WERI-Rb-1 (cell line): Measurements from ENCODE around the gene PRR19.

ENCODE experiments used
- DNase-seq: peaks from one replicate; pipeline ENCODE4 v3.0.0-alpha.2; 2020
- H3K27ac ChIP-seq: fragments of 250-450 bp; sonication (Bioruptor Pico); 2 replicates; pipeline ENCODE4 v1.5.1; 2020; ENCODE audit warnings: mild to moderate bottlenecking, moderate library complexity
- H3K27me3 ChIP-seq: fragments of 250-450 bp; sonication (Bioruptor Pico); 2 replicates; pipeline ENCODE4 v1.5.1; 2021; ENCODE audit warnings: mild to moderate bottlenecking, low read depth, moderate library complexity; ENCODE audit not compliant: insufficient read depth, severe bottlenecking
- H3K36me3 ChIP-seq: fragments of 250-450 bp; sonication (Bioruptor Pico); 2 replicates; pipeline ENCODE4 v1.5.1; 2020; ENCODE audit warnings: mild to moderate bottlenecking, moderate library complexity
- H3K4me3 ChIP-seq: 2 replicates; pipeline ENCODE4 v1.5.1; 2011; ENCODE audit warnings: low read depth, mild to moderate bottlenecking, control low read depth, low read length
- H3K9me3 ChIP-seq: fragments of 250-450 bp; sonication (Bioruptor Pico); 2 replicates; pipeline ENCODE4 v1.5.1; 2021; ENCODE audit warnings: mild to moderate bottlenecking, moderate library complexity; ENCODE audit not compliant: severe bottlenecking
- CTCF ChIP-seq: IDR thresholded peaks from 2 replicates; pipeline ENCODE4 v1.5.1; 2011; ENCODE audit warnings: low read depth, mild to moderate bottlenecking, control low read depth, inconsistent platforms, low read length

PRR19 gene

GRCh38 chr19:42313096-42313839 lies 11.3 kb downstream of the PRR19 start, which contains the start of gene TMEM145:
TSS of gene TMEM145 (plus strand) at chr19:42313309. CDS start at chr19:42313377, 68 bp downstream.
- H3K27ac ChIP-seq, result peak within 1 kb of the TSS; percentile 67
- H3K9me3 ChIP-seq, result no peaks in the 10 kb centered on the region
- TF ChIP-seq CTCF, result peak; percentile 29; the same call in 1 of the 2 replicates
- DNase-seq, result peak; percentile 83
- peak within 1 kb of the TSS; percentile 84 for H3K4me3 ChIP-seq
- H3K27me3 ChIP-seq, result no peaks in the 10 kb centered on the region
- peaks cover 4% of the 10 kb centered on the region for H3K36me3 ChIP-seq

- no peak for TF ChIP-seq CTCF
- DNase-seq, result no peak
- H3K27me3 ChIP-seq, result no peaks in the 10 kb centered on the region
- peak overlapping the region; percentile 67 for H3K27ac ChIP-seq
- H3K9me3 ChIP-seq, result no peaks in the 10 kb centered on the region
- peak overlapping the region; percentile 84 for H3K4me3 ChIP-seq
- peaks cover 4% of the 10 kb centered on the region for H3K36me3 ChIP-seq
Measured at GRCh38 chr19:42313840-42314755, 12.2 kb downstream of the PRR19 start.

- H3K27me3 ChIP-seq, result no peaks in the 10 kb centered on the region
- H3K36me3 ChIP-seq, result peaks cover 4% of the 10 kb centered on the region
- no peak for TF ChIP-seq CTCF
- no peak overlapping the region for H3K4me3 ChIP-seq
- DNase-seq, result no peak
- H3K9me3 ChIP-seq, result no peaks in the 10 kb centered on the region
- H3K27ac ChIP-seq, result no peak overlapping the region
Measured at GRCh38 chr19:42315024-42315423, 13.1 kb downstream of the PRR19 start.

GRCh38 chr19:42316223-42317211 lies 14.6 kb downstream of the PRR19 start:
- peaks cover 4% of the 10 kb centered on the region for H3K36me3 ChIP-seq
- no peak overlapping the region for H3K27ac ChIP-seq
- no peak overlapping the region for H3K4me3 ChIP-seq
- H3K9me3 ChIP-seq, result no peaks in the 10 kb centered on the region
- H3K27me3 ChIP-seq, result no peaks in the 10 kb centered on the region
- TF ChIP-seq CTCF, result no peak
- no peak for DNase-seq

GRCh38 chr19:42317535-42317934 lies 15.6 kb downstream of the PRR19 start:
- Histone ChIP-seq H3K9me3 (no peaks in the 10 kb centered on the region), H3K36me3 (peaks cover 4% of the 10 kb centered on the region), H3K27me3 (no peaks in the 10 kb centered on the region), H3K27ac (no peak overlapping the region), H3K4me3 (no peak overlapping the region)
- no peak for DNase-seq
- no peak for TF ChIP-seq CTCF
